Measurements from ENCODE around the gene LGALS7.
"Not testable (repeated sequence)": the region's sequence is repeated elsewhere in the genome, so short reads cannot be mapped to it uniquely, and the experiment has no call there.

Gene LGALS7

GRCh38 chr19:38799104-38799503 is 25.8 kb upstream of the LGALS7 start:
- DNase-seq (ENCODE audit: low spot score): no peak

GRCh38 chr19:38797781-38798180 is 24.5 kb upstream of the LGALS7 start:
- not testable (repeated sequence) for DNase-seq (ENCODE audit: low spot score)

GRCh38 chr19:38796154-38796553 is 22.8 kb upstream of the LGALS7 start:
- no peak for DNase-seq (ENCODE audit: low spot score)

- DNase-seq (ENCODE audit: low spot score): no peak
Observed at GRCh38 chr19:38795549-38795948, 22.2 kb upstream of the LGALS7 start.

GRCh38 chr19:38793671-38794070 is 20.4 kb upstream of the LGALS7 start:
- no peak for DNase-seq (ENCODE audit: low spot score)

- no peak for DNase-seq (ENCODE audit: low spot score)
Observed at GRCh38 chr19:38793177-38793576, 19.9 kb upstream of the LGALS7 start.

- DNase-seq (ENCODE audit: low spot score): no peak
Observed at GRCh38 chr19:38792250-38793111, 19.2 kb upstream of the LGALS7 start.

- not testable (repeated sequence) for DNase-seq (ENCODE audit: low spot score)
Observed at GRCh38 chr19:38791451-38792064, 18.2 kb upstream of the LGALS7 start.

GRCh38 chr19:38790507-38791403 is 17.4 kb upstream of the LGALS7 start:
- DNase-seq (ENCODE audit: low spot score): not testable (repeated sequence)

- DNase-seq (ENCODE audit: low spot score): no peak
Observed at GRCh38 chr19:38788478-38789243, 15.3 kb upstream of the LGALS7 start, which contains the start of gene LGALS7B. LGALS7B (plus strand) TSS chr19:38789200; CDS start chr19:38789227, 27 bp downstream.

- DNase-seq (ENCODE audit: low spot score): no peak
Observed at GRCh38 chr19:38786572-38787265, 13.4 kb upstream of the LGALS7 start.

GRCh38 chr19:38786061-38786460 is 12.7 kb upstream of the LGALS7 start:
- not testable (repeated sequence) for DNase-seq (ENCODE audit: low spot score)

- DNase-seq (ENCODE audit: low spot score): no peak
Observed at GRCh38 chr19:38785187-38785699, 11.9 kb upstream of the LGALS7 start.

- no peak for DNase-seq (ENCODE audit: low spot score)
Observed at GRCh38 chr19:38784224-38784623, 10.9 kb upstream of the LGALS7 start.

GRCh38 chr19:38782212-38782611 is 8.9 kb upstream of the LGALS7 start:
- DNase-seq (ENCODE audit: low spot score): not testable (repeated sequence)

- DNase-seq (ENCODE audit: low spot score): no peak
Observed at GRCh38 chr19:38781058-38781457, 7.7 kb upstream of the LGALS7 start.

- no peak for DNase-seq (ENCODE audit: low spot score)
Observed at GRCh38 chr19:38780443-38780842, 7.1 kb upstream of the LGALS7 start.

- DNase-seq (ENCODE audit: low spot score): no peak
Observed at GRCh38 chr19:38778733-38779132, 5.4 kb upstream of the LGALS7 start.

GRCh38 chr19:38774181-38774950 is 1.0 kb upstream of the LGALS7 start:
- no peak for DNase-seq (ENCODE audit: low spot score)

GRCh38 chr19:38771569-38771968 is 1.7 kb downstream of the LGALS7 start:
- DNase-seq (ENCODE audit: low spot score): not testable (repeated sequence)

Data from putamen (tissue), 1 donor.